HFFc6 (cell line): ENCODE data around the gene RAB7A. TPM values are rescaled to one million over a fixed set of nuclear protein-coding genes. Genes with fewer than 3 reads are reported as not detected.
A peak's percentile ranks its signal among the peaks of the same experiment; 100 is the strongest.

ENCODE experiments used
- DNase-seq: peaks from one replicate; pipeline ENCODE4 v3.0.0-alpha.2; 2018
- H3K27ac Mint-ChIP-seq: 2 replicates; pipeline ENCODE4 v1.8.0; 2020; ENCODE audit warnings: mild to moderate bottlenecking, mixed read lengths
- H3K27me3 Mint-ChIP-seq: 2 replicates; pipeline ENCODE4 v1.8.0; 2021; ENCODE audit warnings: mild to moderate bottlenecking, moderate library complexity, mixed read lengths; ENCODE audit not compliant: insufficient read depth
- H3K36me3 Mint-ChIP-seq: 2 replicates; pipeline ENCODE4 v1.8.0; 2021; ENCODE audit warnings: low read depth, mixed read lengths
- H3K4me1 Mint-ChIP-seq: 2 replicates; pipeline ENCODE4 v1.8.0; 2020; ENCODE audit warnings: low read depth, mixed read lengths
- H3K4me3 Mint-ChIP-seq: 2 replicates; pipeline ENCODE4 v1.8.0; 2020; ENCODE audit warnings: mild to moderate bottlenecking, moderate library complexity, mixed read lengths
- H3K9me3 Mint-ChIP-seq: 2 replicates; pipeline ENCODE4 v1.8.0; 2020; ENCODE audit warnings: mild to moderate bottlenecking, mixed read lengths
- CTCF ChIP-seq: fragments of 200-600 bp; sonication (generic); IDR thresholded peaks from 2 replicates; pipeline ENCODE4 v1.5.0; 2021; ENCODE audit warnings: antibody characterized with exemption, mild to moderate bottlenecking
- total RNA-seq, 6 experiments: library from RNA; stranded (reverse); fragmentation: NEBNext Ultra II Directional; extraction: Animal tissue kit (Norgen Biotek cat#: 25700); gene quantifications; 2 replicates in 1 of 6; 3 replicates in 5 of 6; pipeline ENCODE4 v1.2.3, GENCODE V29; 2021

The RAB7A gene
- total RNA-seq, 6 experiments from 2014 or later, result 311 to 355 (median 323) TPM

- Mint-ChIP-seq H3K4me1 (peaks cover 17% of the 10 kb centered on the region; the same call in 1 of the 2 replicates), H3K36me3 (peaks cover 26% of the 10 kb centered on the region), H3K4me3 (no peak overlapping the region), H3K27me3 (peaks cover 12% of the 10 kb centered on the region), H3K27ac (no peak overlapping the region), H3K9me3 (peaks cover 41% of the 10 kb centered on the region)
- DNase-seq, result no peak
- TF ChIP-seq CTCF, result no peak
Observed at GRCh38 chr3:128861491-128861890, 135.5 kb downstream of the RAB7A start.

- Mint-ChIP-seq H3K27ac (no peak overlapping the region), H3K9me3 (peaks cover 28% of the 10 kb centered on the region), H3K27me3 (peaks cover 7% of the 10 kb centered on the region), H3K4me3 (no peak overlapping the region), H3K36me3 (peaks cover 21% of the 10 kb centered on the region), H3K4me1 (peaks cover 8% of the 10 kb centered on the region; the same call in 1 of the 2 replicates)
- TF ChIP-seq CTCF, result peak; percentile 70
- DNase-seq, result no peak
Observed at GRCh38 chr3:128863560-128863959, 137.6 kb downstream of the RAB7A start.

Other genes with a start within 250 kb of the RAB7A start
- 10 to 100 TPM; 71.0 to 97.5 (median 79.6) TPM for gene GATA2, start 233.0 kb upstream of the RAB7A start, total RNA-seq
- gene RPN1, start 75.4 kb upstream of the RAB7A start, total RNA-seq, result 100 to 1,000 TPM; 277 to 332 (median 315) TPM
- gene ACAD9, start 153.4 kb downstream of the RAB7A start, total RNA-seq, result 10 to 100 TPM; 37.5 to 47.1 (median 45.1) TPM